IMR-90 (cell line): ENCODE measurements around the gene KRTAP9-9.

ENCODE experiments used
- CEBPB ChIP-seq: IDR thresholded peaks from 2 replicates; pipeline ENCODE4 v1.6.1; 2012; ENCODE audit warnings: low read depth, low read length, improper control_type of control experiment
- CTCF ChIP-seq: conservative IDR thresholded peaks from 2 replicates; pipeline ENCODE4 v1.5.1; 2012; ENCODE audit warnings: mild to moderate bottlenecking, low read depth, low read length, improper control_type of control experiment
- MXI1 ChIP-seq: IDR thresholded peaks from 2 replicates; pipeline ENCODE4 v1.6.1; 2012; ENCODE audit warnings: low read depth, mild to moderate bottlenecking, low read length, moderate library complexity, borderline replicate concordance
- POLR2A ChIP-seq: IDR thresholded peaks from 2 replicates; pipeline ENCODE4 v1.6.1; 2012; ENCODE audit warnings: mild to moderate bottlenecking, low read depth, low read length
- RCOR1 ChIP-seq: IDR thresholded peaks from 2 replicates; pipeline ENCODE4 v1.6.1; 2012; ENCODE audit warnings: mild to moderate bottlenecking, low read length, improper control_type of control experiment; ENCODE audit not compliant: insufficient replicate concordance

GRCh38 chr17:41223821-41224220 is 31.4 kb upstream of the KRTAP9-9 start:
- TF ChIP-seq CTCF = no peak
- no peak for TF ChIP-seq MXI1
- no peak for TF ChIP-seq RCOR1
- TF ChIP-seq CEBPB = no peak
- no peak for TF ChIP-seq POLR2A
